ENCODE measurements around the gene POLR2I.

POLR2I gene

DNA sequence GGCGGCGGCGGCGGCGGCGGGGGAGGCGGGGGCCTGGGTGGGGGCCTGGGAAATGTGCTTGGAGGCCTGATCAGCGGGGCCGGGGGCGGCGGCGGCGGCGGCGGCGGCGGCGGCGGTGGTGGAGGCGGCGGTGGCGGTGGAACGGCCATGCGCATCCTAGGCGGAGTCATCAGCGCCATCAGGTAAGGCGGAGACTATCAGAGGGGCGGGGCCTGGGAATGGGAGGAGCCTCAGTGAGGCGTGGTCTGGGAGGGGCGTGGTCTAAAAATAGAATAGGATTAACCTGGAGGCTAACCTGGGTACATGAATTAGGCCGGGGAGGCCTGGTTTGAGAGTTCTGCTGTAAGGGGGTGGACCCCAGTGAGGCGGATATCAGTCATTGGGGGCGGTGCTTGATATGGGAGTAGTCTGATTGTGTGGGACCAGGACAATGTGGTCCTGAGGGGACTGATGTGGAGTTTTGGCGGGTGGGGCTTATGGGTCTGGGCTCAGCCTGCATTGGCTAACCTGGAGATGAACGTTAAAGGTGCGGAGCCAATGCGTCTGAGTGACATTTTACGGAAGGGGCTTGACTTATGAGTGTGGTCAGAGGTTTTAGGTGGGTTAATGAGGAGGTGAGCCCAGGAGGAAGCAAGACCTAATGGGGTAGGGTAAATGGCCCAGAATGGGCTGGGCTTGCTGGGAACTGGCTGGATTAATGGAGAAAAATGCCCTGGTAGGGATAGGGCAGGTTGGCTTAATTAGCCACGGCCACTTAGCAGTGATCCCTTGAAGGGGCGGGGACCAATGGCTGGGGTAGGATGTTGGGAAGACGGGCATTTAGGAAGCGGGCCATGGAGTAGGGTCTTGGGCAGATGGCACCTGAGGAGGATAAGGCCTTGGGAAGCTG lies 26.6 kb upstream of the POLR2I start:
- TF ChIP-seq, protein P1, sequence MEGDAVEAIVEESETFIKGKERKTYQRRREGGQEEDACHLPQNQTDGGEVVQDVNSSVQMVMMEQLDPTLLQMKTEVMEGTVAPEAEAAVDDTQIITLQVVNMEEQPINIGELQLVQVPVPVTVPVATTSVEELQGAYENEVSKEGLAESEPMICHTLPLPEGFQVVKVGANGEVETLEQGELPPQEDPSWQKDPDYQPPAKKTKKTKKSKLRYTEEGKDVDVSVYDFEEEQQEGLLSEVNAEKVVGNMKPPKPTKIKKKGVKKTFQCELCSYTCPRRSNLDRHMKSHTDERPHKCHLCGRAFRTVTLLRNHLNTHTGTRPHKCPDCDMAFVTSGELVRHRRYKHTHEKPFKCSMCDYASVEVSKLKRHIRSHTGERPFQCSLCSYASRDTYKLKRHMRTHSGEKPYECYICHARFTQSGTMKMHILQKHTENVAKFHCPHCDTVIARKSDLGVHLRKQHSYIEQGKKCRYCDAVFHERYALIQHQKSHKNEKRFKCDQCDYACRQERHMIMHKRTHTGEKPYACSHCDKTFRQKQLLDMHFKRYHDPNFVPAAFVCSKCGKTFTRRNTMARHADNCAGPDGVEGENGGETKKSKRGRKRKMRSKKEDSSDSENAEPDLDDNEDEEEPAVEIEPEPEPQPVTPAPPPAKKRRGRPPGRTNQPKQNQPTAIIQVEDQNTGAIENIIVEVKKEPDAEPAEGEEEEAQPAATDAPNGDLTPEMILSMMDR (conservative IDR thresholded peaks at IDR 0.05): no peak
- peak overlapping the region; percentile 99 for H3K27ac ChIP-seq

- TF ChIP-seq, protein P1 (conservative IDR thresholded peaks at IDR 0.05): no peak
- H3K27ac ChIP-seq: peak overlapping the region; percentile 99
These were observed 25.8 kb upstream of the POLR2I start for GRCh38 chr19:36140304-36141038.

- peak within 1 kb of the TSS; percentile 99 for H3K27ac ChIP-seq
- TF ChIP-seq, protein P1 (conservative IDR thresholded peaks at IDR 0.05): peak; percentile 22
These were observed 25.0 kb upstream of the POLR2I start, which contains the start of gene CAPNS1 for GRCh38 chr19:36139473-36140303. Gene CAPNS1, plus strand, starts transcription at chr19:36140066. Its CDS starts 946 bp downstream, at chr19:36141012.

- TF ChIP-seq, protein P1 (conservative IDR thresholded peaks at IDR 0.05): no peak
- H3K27ac ChIP-seq: peak overlapping the region; percentile 99
These were observed 24.4 kb upstream of the POLR2I start for GRCh38 chr19:36139120-36139472.

GRCh38 chr19:36136964-36137686 lies 22.4 kb upstream of the POLR2I start:
- H3K27ac ChIP-seq: peak overlapping the region; percentile 99
- TF ChIP-seq, protein P1 (conservative IDR thresholded peaks at IDR 0.05): no peak

DNA sequence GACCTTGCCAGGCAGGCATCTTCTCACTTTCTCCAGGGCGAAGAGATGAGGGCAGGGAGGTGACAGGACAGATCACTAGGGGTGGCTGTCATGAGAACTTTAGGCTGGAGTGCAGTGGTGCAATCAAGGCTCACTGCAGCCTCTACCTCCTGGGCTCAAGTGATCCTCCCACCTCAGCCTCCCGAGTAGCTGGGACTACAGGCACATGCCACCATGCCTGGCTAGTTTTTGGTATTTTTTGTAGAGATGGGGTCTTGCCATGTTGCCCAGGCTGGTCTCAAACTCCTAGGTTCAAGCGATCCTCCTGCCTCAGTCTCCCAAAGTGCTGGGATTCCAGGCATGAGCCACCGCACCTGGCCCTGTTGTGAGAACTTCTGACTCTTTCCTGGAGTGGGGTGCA lies 20.2 kb upstream of the POLR2I start:
- peak overlapping the region; percentile 99 for H3K27ac ChIP-seq

DNA sequence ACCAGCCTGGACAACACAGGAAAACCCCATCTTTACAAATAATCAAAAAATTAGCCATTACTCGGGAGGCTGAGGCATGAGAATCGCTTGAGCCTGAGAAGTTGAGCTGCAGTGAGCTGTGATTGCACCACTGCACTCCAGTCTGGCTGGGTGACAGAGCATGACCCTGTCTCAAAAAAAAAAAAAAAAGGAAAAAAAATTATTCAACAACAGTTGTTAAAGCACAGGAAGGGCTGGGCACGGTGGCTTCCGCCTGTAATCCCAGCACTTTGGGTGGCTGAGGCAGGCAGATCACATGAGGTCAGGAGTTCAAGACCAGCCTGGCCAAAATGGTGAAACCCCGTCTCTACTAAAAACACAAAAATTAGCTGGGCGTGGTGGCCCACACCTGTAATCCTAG lies 16.5 kb upstream of the POLR2I start:
- H3K27ac ChIP-seq: peak overlapping the region; percentile 95; the same call in 1 of the 2 replicates

All from VCaP (cell line).